SW480 (cell line): Measurements from ENCODE around the gene HERPUD1.
A peak's percentile ranks its signal among the peaks of the same experiment; 100 is the strongest.
"Not testable (repeated sequence)": the region's sequence is repeated elsewhere in the genome, so short reads cannot be mapped to it uniquely, and the experiment has no call there.

Source experiments
- DNase-seq: peaks from one replicate; pipeline ENCODE4 v3.0.0-alpha.2; 2016; ENCODE audit warnings: low spot score

The HERPUD1 gene, protein sequence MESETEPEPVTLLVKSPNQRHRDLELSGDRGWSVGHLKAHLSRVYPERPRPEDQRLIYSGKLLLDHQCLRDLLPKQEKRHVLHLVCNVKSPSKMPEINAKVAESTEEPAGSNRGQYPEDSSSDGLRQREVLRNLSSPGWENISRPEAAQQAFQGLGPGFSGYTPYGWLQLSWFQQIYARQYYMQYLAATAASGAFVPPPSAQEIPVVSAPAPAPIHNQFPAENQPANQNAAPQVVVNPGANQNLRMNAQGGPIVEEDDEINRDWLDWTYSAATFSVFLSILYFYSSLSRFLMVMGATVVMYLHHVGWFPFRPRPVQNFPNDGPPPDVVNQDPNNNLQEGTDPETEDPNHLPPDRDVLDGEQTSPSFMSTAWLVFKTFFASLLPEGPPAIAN

GRCh38 chr16:56931892-56932720 is at the start of gene HERPUD1:
Gene HERPUD1 (plus strand): TSS chr16:56932142. CDS start chr16:56932245, 103 bp downstream.
- peak; percentile 97 for DNase-seq

GRCh38 chr16:56883586-56883985 is 48.4 kb upstream of the HERPUD1 start:
- DNase-seq, result no peak

DNA sequence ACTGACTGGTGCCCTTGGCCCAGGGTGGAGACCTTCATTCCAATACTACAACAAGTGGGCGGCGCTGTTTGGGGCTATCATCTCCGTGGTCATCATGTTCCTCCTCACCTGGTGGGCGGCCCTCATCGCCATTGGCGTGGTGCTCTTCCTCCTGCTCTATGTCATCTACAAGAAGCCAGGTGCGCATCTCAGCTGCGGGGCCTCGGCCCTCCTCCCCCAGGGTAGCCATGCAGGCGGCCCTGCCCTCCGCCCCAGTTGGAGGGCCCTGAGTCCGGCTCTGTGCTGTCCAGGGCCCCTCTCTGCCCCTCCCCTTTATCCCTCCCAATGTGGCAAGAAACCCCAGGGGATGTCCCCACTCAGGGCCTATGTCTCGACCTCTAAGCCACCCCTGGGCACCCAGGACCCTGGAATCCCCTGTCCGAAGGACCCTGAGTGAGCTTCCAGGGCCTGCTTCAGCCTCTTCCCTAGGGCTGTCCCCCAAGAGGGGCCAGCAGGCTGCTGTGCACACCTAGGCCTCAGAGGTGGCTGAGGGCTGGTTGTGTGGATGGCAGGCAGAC is 47.8 kb upstream of the HERPUD1 start:
- DNase-seq, result no peak

GRCh38 chr16:56884929-56885328 is 47.0 kb upstream of the HERPUD1 start:
- DNase-seq, result not testable (repeated sequence)

DNA sequence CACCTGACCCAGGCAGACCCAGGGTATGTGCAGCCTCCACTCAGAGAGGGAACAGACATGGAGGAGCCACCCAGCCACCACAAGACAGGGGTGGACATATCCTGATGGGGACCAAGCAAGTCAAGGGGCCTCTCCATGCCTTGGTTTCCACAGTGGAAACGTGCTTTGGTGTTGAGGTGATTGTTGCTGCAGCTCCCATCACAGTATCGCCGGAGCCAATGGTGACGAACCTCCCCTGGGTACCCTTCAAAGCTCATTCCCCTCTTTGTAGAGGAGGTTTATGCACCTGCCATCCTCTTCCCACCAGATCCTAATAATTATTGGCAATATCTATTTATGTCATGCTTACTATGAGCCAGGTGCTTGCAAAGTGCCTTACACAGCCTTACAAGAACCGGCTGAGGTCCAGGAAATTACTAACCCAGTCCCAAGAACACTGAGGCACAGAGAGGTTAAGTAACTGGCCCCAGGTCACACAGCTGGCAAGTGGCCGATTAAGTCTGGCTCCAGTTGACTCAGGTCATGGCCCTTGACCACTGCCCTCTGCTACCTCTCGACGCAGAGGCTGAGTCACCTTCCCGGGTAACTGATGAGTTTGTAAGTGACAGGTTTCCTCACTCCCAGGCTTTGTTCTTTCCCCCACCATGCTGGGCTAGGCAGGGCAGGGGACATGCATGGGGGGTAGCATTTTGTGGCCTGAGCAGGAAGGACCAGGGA is 46.3 kb upstream of the HERPUD1 start:
- no peak for DNase-seq

DNA sequence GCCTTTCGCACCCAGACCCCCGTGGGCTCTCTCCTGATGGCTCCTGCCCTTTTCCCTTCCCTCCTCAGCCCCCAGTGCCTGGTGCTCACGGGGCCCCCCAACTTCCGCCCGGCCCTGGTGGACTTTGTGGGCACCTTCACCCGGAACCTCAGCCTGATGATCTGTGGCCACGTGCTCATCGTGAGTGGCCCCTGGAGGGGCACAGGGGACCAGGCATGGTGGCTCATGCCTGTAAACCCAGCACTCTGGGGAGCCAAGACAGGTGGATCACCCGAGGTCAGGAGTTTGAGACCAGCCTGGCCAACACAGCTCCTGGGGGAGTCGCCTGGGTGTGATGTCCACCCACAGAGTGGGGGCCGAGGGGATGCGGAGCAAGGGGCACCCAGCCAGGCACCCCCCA is 45.6 kb upstream of the HERPUD1 start:
- DNase-seq, result no peak

- DNase-seq, result no peak
Measured at GRCh38 chr16:56886826-56887225, 45.1 kb upstream of the HERPUD1 start.

DNA sequence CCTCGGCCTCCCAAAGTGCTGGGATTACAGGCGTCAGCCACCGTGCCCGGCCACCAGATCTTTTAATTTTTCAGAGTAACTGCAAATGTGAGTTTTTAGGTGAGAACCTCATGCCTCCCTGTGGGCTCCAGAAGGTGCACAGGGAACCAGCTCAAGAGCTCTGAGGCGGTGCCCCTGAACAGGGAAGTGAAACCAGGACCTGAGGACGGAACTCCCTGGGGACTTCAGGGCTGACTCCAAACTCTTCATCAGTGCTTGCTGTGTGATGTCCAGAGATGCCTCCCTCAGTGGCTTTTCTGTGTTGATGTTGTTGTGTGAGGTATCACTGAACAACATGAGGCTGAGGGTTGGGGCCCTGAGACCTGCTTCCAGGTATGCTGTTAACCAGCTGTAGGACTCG is 43.1 kb upstream of the HERPUD1 start:
- DNase-seq, result no peak

DNA sequence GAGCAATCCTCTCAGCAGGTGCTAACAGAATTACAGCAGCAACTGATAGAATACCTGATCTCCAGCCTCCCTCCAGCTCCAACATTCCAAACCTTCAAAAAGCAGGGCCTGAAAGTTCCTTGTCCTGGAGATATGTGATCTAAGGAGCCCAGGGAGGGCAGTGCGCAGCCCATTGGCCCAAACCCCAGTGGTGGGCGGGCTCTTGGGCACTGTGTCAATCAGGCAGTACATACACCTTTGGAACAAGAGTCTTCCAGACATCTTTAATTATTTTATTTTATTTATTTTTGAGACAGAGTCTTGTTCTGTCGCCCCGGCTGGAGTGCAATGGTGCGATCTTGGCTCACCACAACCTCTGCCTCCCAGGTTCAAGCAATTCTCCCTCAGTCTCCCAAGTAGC is 42.7 kb upstream of the HERPUD1 start:
- no peak for DNase-seq

GRCh38 chr16:56891685-56892084 is 40.3 kb upstream of the HERPUD1 start:
- no peak for DNase-seq

DNA sequence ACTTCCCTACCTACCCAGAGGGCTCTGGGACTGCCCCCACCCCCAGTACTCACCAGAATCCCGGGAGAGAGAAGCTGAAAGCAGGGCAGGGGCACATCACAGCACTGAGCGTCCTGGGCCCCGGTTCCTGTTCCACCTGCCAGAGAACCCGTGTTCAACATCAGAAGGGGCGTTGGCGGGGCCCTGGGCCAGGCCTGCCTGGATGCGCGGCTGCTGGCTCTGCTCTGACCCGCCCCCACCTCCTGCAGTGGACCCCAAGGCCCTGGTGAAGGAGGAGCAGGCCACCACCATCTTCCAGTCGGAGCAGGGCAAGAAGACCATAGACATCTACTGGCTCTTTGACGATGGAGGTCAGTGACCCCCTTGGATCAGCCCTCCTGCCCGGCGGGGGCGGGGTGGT is 39.2 kb upstream of the HERPUD1 start:
- no peak for DNase-seq

DNA sequence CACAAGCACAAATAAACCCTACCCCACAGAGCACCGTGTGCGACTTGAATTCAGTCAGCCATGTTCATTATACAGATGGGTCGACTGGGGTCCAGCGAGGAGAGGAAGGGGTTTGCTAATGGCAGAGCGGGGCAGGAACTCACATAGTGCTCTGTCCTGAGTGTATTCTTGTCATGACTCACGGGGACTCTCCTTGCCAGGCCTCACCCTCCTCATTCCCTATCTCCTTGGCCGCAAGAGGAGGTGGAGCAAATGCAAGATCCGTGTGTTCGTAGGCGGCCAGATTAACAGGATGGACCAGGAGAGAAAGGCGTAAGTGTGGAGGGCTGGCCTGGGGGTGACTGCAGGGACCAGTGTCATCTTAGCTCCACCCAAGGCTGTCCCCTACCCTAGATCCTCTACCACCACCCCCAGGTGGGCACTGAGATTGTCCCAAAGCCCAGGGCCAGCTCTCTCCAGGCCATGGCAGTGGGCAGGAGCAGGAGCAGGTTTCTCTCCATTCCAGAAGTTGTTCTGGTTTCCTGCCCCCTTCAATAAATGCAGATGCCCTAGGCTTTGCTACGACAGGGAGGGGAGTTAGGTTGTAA is 37.5 kb upstream of the HERPUD1 start:
- DNase-seq, result no peak

- no peak for DNase-seq
Measured at GRCh38 chr16:56895813-56896212, 36.1 kb upstream of the HERPUD1 start.

DNA sequence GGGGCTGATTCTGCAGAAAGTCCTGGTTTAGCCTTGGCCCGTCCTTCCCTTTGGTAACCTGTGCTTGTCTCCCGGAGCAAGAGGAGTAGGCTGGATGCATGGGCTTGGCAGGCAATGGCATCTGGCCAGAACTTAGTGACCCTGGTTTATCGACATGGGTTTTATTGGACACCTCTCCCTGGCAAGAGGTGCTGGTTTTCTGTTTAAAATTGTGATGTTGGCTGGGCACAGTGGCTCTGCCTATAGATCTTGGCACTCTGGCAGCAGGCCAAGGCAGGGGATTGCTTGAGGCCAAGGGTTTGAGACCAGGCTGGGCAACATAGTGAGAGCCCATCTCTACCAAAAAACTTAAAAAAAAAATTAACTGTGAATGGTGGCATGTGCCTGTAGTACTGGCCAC is 35.7 kb upstream of the HERPUD1 start:
- no peak for DNase-seq

GRCh38 chr16:56897026-56897799 is 34.7 kb upstream of the HERPUD1 start:
- DNase-seq, result no peak

DNA sequence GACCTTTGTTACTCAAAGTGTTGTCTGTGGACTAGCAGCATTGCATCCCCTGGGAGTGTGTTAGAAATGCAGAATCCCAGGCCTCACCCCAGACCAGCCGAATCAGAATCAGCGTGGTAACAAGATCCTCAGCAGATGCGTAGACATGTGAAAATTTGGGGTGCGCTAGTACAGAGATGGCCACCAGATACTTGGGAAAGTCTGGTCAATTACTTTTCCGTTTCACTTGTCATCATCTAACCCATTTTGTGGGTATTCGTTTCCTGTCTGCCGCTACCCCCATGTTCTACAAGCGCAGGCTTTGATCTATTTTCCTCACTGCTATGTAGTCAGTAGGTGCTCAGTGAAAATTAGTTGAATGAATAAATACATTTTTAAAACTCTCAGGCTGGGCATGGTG is 33.1 kb upstream of the HERPUD1 start:
- no peak for DNase-seq

DNA sequence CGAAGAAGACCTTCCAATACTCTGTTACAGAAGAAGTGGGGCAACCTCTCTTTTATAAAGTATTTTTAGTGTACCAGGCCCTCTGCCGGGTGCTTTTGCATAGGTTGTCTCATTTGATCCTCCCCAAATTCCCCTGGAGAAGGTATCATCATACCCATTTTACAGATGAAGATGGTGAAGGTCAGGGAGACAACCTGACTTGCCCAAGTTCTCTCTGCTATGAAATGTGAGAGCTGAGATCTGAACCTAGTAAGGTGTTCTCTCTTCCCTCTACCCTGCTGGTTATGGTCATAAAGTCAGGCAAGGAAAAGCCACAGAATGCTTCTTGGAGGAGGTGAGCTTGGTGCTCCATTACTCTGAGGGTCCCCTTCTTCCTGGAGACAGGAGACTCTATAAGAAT is 28.1 kb upstream of the HERPUD1 start:
- DNase-seq, result no peak

DNA sequence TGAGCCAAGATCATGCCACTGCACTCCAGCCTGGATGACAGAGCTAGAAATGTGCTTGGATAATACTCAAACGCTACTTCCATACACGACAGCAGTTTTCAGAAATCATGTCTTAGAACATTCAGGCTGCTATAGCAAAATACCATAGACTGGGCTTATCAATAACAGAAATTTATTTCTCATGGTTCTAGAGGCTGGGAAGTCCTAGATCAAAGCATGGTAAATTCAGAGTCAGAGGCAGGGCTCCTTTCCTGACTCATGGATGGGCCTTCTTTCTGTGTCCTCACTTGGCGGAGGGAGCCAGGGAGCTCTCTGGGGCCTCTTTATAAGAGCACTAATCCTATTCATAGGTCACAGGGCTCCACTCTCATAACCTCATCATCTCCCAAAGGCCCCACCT is 24.5 kb upstream of the HERPUD1 start:
- DNase-seq, result no peak

DNA sequence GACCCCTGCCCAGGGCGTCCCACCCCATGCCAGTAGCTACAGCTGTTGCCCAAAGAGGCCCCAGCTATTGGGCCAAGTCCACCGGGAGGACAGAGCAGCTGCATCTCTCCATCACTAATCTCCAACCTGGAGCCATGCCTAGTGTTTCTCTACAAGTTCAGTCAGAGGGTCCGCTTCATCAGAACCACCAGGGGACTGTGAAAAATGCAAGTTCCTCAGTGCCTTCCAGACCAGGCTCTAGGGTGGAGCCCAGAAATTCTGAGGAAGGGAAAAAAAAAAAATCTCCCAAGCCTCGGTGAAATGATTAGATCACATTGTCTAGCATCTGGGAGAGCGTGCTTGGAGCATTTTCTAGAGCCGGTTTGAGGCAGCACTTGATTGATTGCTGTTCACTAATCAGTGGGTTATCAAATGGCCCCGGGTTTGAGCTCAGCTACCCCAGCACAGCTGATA is 22.4 kb upstream of the HERPUD1 start:
- DNase-seq, result no peak

DNA sequence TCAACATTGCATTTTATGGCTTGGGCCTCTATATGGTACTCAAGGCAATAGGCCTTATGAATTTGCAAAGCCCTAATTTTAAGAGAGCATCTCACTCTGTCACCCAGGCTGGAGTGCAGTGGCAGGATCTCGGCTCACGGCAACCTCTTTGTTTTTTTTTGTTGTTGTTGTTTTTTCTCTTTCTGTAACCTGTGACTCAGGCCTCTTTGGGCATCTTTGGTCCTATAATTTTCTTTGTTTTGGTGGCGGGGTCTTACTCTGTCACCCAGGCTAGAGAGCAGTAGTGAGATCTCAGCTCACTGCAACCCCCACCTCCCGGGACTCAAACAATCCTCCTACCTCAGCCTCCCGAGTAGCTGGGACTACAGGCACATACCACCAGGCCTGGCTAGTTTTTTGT is 21.8 kb upstream of the HERPUD1 start:
- DNase-seq, result no peak
